ENCODE measurements around the gene RBSN. TPM values are rescaled to one million over a fixed set of nuclear protein-coding genes. Genes with fewer than 3 reads are reported as not detected.

The RBSN gene
- total RNA-seq, 1 donor from 2014 or later, result 19.2 TPM

- no peaks in the 10 kb centered on the region for H3K9me3 ChIP-seq
- DNase-seq (ENCODE audit: extremely low spot score in 2 of 2), result no peak
- TF ChIP-seq POLR2A (IDR thresholded peaks at IDR 0.05) (no peak), POLR2AphosphoS5 (IDR thresholded peaks at IDR 0.05; ENCODE audit: insufficient read depth in 1 of 2, low read depth in 1 of 2) (no peak), CTCF (IDR thresholded peaks at IDR 0.05) (no peak)
- no peak overlapping the region for H3K4me3 ChIP-seq
- no peaks in the 10 kb centered on the region for H3K27me3 ChIP-seq
- H3K27ac ChIP-seq, result no peak overlapping the region
- no peaks in the 10 kb centered on the region for H3K4me1 ChIP-seq
- H3K36me3 ChIP-seq, result no peaks in the 10 kb centered on the region
- intact Hi-C loops (cut with DNase I), result no loop called here
Observed at GRCh38 chr3:15113884-15114283, 14.9 kb upstream of the RBSN start.

GRCh38 chr3:15113471-15113870, 14.5 kb upstream of the RBSN start:
- no peaks in the 10 kb centered on the region for H3K27me3 ChIP-seq
- H3K9me3 ChIP-seq, result no peaks in the 10 kb centered on the region
- DNase-seq (ENCODE audit: extremely low spot score in 2 of 2), result no peak
- intact Hi-C loops (cut with DNase I), result no loop called here
- H3K4me1 ChIP-seq, result no peaks in the 10 kb centered on the region
- H3K4me3 ChIP-seq, result no peak overlapping the region
- no peaks in the 10 kb centered on the region for H3K36me3 ChIP-seq
- no peak for TF ChIP-seq POLR2A (IDR thresholded peaks at IDR 0.05)
- H3K27ac ChIP-seq, result no peak overlapping the region

- no peaks in the 10 kb centered on the region for H3K4me1 ChIP-seq
- TF ChIP-seq POLR2A (IDR thresholded peaks at IDR 0.05), result no peak
- no peak for TF ChIP-seq POLR2AphosphoS5 (IDR thresholded peaks at IDR 0.05; ENCODE audit: insufficient read depth in 1 of 2, low read depth in 1 of 2)
- no peak for TF ChIP-seq CTCF (IDR thresholded peaks at IDR 0.05)
- H3K27me3 ChIP-seq, result no peaks in the 10 kb centered on the region
- H3K4me3 ChIP-seq, result no peak overlapping the region
- intact Hi-C loops (cut with DNase I), result no loop called here
- H3K27ac ChIP-seq, result no peak overlapping the region
- no peaks in the 10 kb centered on the region for H3K36me3 ChIP-seq
- no peaks in the 10 kb centered on the region for H3K9me3 ChIP-seq
- DNase-seq (ENCODE audit: extremely low spot score in 2 of 2), result no peak
Observed at GRCh38 chr3:15112011-15112410, 13.1 kb upstream of the RBSN start.

- TF ChIP-seq CTCF (IDR thresholded peaks at IDR 0.05) (no peak), POLR2A (IDR thresholded peaks at IDR 0.05) (no peak), POLR2AphosphoS5 (IDR thresholded peaks at IDR 0.05; ENCODE audit: insufficient read depth in 1 of 2, low read depth in 1 of 2) (no peak)
- H3K4me3 ChIP-seq, result no peak overlapping the region
- no peaks in the 10 kb centered on the region for H3K27me3 ChIP-seq
- no peak overlapping the region for H3K27ac ChIP-seq
- H3K36me3 ChIP-seq, result no peaks in the 10 kb centered on the region
- H3K9me3 ChIP-seq, result no peaks in the 10 kb centered on the region
- no peaks in the 10 kb centered on the region for H3K4me1 ChIP-seq
- DNase-seq (ENCODE audit: extremely low spot score in 2 of 2), result no peak
- intact Hi-C loops (cut with DNase I), result no loop called here
Observed at GRCh38 chr3:15110206-15110605, 11.3 kb upstream of the RBSN start.

- no peak overlapping the region for H3K27ac ChIP-seq
- intact Hi-C loops (cut with DNase I), result no loop called here
- no peak for DNase-seq (ENCODE audit: extremely low spot score in 2 of 2)
- H3K9me3 ChIP-seq, result no peaks in the 10 kb centered on the region
- H3K27me3 ChIP-seq, result no peaks in the 10 kb centered on the region
- no peak for TF ChIP-seq POLR2AphosphoS5 (IDR thresholded peaks at IDR 0.05; ENCODE audit: insufficient read depth in 1 of 2, low read depth in 1 of 2)
- no peak for TF ChIP-seq CTCF (IDR thresholded peaks at IDR 0.05)
- TF ChIP-seq POLR2A (IDR thresholded peaks at IDR 0.05), result no peak
- no peaks in the 10 kb centered on the region for H3K36me3 ChIP-seq
- H3K4me1 ChIP-seq, result no peaks in the 10 kb centered on the region
- no peak overlapping the region for H3K4me3 ChIP-seq
Observed at GRCh38 chr3:15108869-15109268, 9.9 kb upstream of the RBSN start.

- no peak for DNase-seq (ENCODE audit: extremely low spot score in 2 of 2)
- no peaks in the 10 kb centered on the region for H3K4me1 ChIP-seq
- no peaks in the 10 kb centered on the region for H3K9me3 ChIP-seq
- no peak overlapping the region for H3K4me3 ChIP-seq
- peak; percentile 26 to 84 (median 72) for TF ChIP-seq CTCF (IDR thresholded peaks at IDR 0.05)
- no peak for TF ChIP-seq POLR2A (IDR thresholded peaks at IDR 0.05)
- no peak for TF ChIP-seq POLR2AphosphoS5 (IDR thresholded peaks at IDR 0.05; ENCODE audit: insufficient read depth in 1 of 2, low read depth in 1 of 2)
- no peaks in the 10 kb centered on the region for H3K27me3 ChIP-seq
- no peaks in the 10 kb centered on the region for H3K36me3 ChIP-seq
- H3K27ac ChIP-seq, result no peak overlapping the region
- intact Hi-C loops (cut with DNase I), result no loop called here
Observed at GRCh38 chr3:15108082-15108545, 9.2 kb upstream of the RBSN start.

Data from vagina (tissue), 2 donors.